NB4 (cell line): ENCODE measurements around the gene P3R3URF.

Experiments used
- MAX ChIP-seq: IDR thresholded peaks from 2 replicates; pipeline ENCODE4 v1.6.1; 2011; ENCODE audit warnings: low read depth, low read length
- POLR2A ChIP-seq: IDR thresholded peaks from 2 replicates; pipeline ENCODE4 v1.6.1; 2011; ENCODE audit warnings: mild to moderate bottlenecking; ENCODE audit not compliant: insufficient read length; ENCODE audit errors: extremely low read depth
- TF ChIP-seq, protein P1 (sequence below): IDR thresholded peaks from one replicate; pipeline ENCODE4 v1.5.1; 2012; ENCODE audit warnings: low read depth, low read length

GRCh38 chr1:46184920-46185658 is 8.8 kb upstream of the P3R3URF start:
- no peak for TF ChIP-seq MAX
- TF ChIP-seq, protein P1, sequence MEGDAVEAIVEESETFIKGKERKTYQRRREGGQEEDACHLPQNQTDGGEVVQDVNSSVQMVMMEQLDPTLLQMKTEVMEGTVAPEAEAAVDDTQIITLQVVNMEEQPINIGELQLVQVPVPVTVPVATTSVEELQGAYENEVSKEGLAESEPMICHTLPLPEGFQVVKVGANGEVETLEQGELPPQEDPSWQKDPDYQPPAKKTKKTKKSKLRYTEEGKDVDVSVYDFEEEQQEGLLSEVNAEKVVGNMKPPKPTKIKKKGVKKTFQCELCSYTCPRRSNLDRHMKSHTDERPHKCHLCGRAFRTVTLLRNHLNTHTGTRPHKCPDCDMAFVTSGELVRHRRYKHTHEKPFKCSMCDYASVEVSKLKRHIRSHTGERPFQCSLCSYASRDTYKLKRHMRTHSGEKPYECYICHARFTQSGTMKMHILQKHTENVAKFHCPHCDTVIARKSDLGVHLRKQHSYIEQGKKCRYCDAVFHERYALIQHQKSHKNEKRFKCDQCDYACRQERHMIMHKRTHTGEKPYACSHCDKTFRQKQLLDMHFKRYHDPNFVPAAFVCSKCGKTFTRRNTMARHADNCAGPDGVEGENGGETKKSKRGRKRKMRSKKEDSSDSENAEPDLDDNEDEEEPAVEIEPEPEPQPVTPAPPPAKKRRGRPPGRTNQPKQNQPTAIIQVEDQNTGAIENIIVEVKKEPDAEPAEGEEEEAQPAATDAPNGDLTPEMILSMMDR, result no peak
- no peak for TF ChIP-seq POLR2A
